Activated B cell treated with CpG ODN at 0.5 μM for 24 hours (primary cell): ENCODE measurements around the gene CCL2. TPM values are rescaled to one million over a fixed set of nuclear protein-coding genes. Genes with fewer than 3 reads are reported as not detected.

Experiments
- ATAC-seq: fragments of 200-7000 bp; cut with Tn5 transposase; one replicate; pipeline ENCODE4 v1.10.0; 2021; ENCODE audit warnings: low read depth, mild to moderate bottlenecking, moderate library complexity
- CTCF ChIA-PET: fragments of 350-600 bp; sonication (Branson Sonifier 250); formaldehyde crosslinking; loops from one replicate; lab custom pipeline; 2021; ENCODE audit warnings: antibody characterized with exemption; lab: Charles Lee
- POLR2A ChIA-PET: fragments of 350-600 bp; sonication (Branson Sonifier 250); formaldehyde crosslinking; loops from one replicate; lab custom pipeline; 2021; ENCODE audit warnings: antibody characterized with exemption; lab: Charles Lee
- DNase-seq: peaks from one replicate; pipeline ENCODE4 v3.0.0; 2022
- H3K27ac Mint-ChIP-seq: one replicate; pipeline ENCODE4 v1.8.0; 2020; ENCODE audit warnings: mixed read lengths
- H3K27me3 Mint-ChIP-seq: one replicate; pipeline ENCODE4 v1.8.0; 2021; ENCODE audit warnings: mixed read lengths
- H3K36me3 Mint-ChIP-seq: one replicate; pipeline ENCODE4 v1.8.0; 2021; ENCODE audit warnings: low read depth, mixed read lengths
- H3K4me1 Mint-ChIP-seq: one replicate; pipeline ENCODE4 v1.8.0; 2021; ENCODE audit warnings: mixed read lengths
- H3K4me3 Mint-ChIP-seq: one replicate; pipeline ENCODE4 v1.8.0; 2020; ENCODE audit warnings: mild to moderate bottlenecking, mixed read lengths
- H3K9me3 Mint-ChIP-seq: one replicate; pipeline ENCODE4 v1.8.0; 2020; ENCODE audit warnings: mixed read lengths
- intact Hi-C: fragments of 100-400 bp; cut with micrococcal nuclease; formaldehyde crosslinking; loops from one replicate; pipeline ENCODE4 v1.15.1; 2024
- total RNA-seq: library from RNA; stranded (reverse); gene quantifications from 2 replicates; pipeline ENCODE4 v1.2.3, GENCODE V29; 2022
- TF ChIP-seq, protein P1 (sequence below): fragments of 200-600 bp; IDR thresholded peaks from one replicate; pipeline ENCODE4 v1.8.0; 2022; ENCODE audit warnings: antibody characterized with exemption, mild to moderate bottlenecking

The CCL2 gene
- total RNA-seq, 1 donor from 2014 or later: 2.1 TPM

- intact Hi-C loops: no loop called here
- H3K4me1 Mint-ChIP-seq: no peaks in the 10 kb centered on the region
- TF ChIP-seq, protein P1, sequence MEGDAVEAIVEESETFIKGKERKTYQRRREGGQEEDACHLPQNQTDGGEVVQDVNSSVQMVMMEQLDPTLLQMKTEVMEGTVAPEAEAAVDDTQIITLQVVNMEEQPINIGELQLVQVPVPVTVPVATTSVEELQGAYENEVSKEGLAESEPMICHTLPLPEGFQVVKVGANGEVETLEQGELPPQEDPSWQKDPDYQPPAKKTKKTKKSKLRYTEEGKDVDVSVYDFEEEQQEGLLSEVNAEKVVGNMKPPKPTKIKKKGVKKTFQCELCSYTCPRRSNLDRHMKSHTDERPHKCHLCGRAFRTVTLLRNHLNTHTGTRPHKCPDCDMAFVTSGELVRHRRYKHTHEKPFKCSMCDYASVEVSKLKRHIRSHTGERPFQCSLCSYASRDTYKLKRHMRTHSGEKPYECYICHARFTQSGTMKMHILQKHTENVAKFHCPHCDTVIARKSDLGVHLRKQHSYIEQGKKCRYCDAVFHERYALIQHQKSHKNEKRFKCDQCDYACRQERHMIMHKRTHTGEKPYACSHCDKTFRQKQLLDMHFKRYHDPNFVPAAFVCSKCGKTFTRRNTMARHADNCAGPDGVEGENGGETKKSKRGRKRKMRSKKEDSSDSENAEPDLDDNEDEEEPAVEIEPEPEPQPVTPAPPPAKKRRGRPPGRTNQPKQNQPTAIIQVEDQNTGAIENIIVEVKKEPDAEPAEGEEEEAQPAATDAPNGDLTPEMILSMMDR: no peak
- peaks cover 41% of the 10 kb centered on the region for H3K27me3 Mint-ChIP-seq
- DNase-seq (no peak), ATAC-seq (no peak)
- no peak overlapping the region for H3K4me3 Mint-ChIP-seq
- no peaks in the 10 kb centered on the region for H3K9me3 Mint-ChIP-seq
- H3K27ac Mint-ChIP-seq: no peak overlapping the region
- H3K36me3 Mint-ChIP-seq: no peaks in the 10 kb centered on the region
- ChIA-PET CTCF (no interaction called here), POLR2A (no interaction called here)
Observed at GRCh38 chr17:34261568-34262337, 6.7 kb downstream of the CCL2 start.

GRCh38 chr17:34265711-34266110 is 10.6 kb downstream of the CCL2 start:
- Mint-ChIP-seq H3K36me3 (no peaks in the 10 kb centered on the region), H3K9me3 (no peaks in the 10 kb centered on the region), H3K4me1 (no peaks in the 10 kb centered on the region), H3K4me3 (no peak overlapping the region), H3K27ac (no peak overlapping the region), H3K27me3 (peaks cover 36% of the 10 kb centered on the region)
- no peak for DNase-seq
- intact Hi-C loops: no loop called here
- POLR2A ChIA-PET: no interaction called here
- CTCF ChIA-PET: no interaction called here
- TF ChIP-seq, protein P1: no peak
- no peak for ATAC-seq

DNA sequence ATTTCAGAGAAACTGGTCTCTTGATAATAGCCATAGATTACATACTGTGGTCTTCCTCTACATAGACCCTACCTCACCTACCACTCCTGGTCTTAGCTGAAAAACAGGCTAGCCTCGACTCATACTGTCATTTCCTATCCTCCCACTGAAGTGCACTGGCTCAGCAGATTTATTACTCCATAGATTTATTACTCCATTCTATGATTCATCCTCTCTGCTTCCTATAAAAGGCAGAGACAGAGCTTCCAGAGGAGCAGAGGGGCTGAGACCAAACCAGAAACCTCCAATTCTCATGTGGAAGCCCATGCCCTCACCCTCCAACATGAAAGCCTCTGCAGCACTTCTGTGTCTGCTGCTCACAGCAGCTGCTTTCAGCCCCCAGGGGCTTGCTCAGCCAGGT is 14.9 kb downstream of the CCL2 start, which contains the start of gene CCL7:
TSS of gene CCL7 (plus strand) at position 253 of the 400 bp plus-strand sequence. CDS start at position 323, 70 bp downstream.
- Mint-ChIP-seq H3K9me3 (no peaks in the 10 kb centered on the region), H3K36me3 (no peaks in the 10 kb centered on the region), H3K27me3 (peaks cover 49% of the 10 kb centered on the region), H3K4me3 (no peak within 1 kb of the TSS), H3K4me1 (no peaks in the 10 kb centered on the region), H3K27ac (no peak within 1 kb of the TSS)
- ChIA-PET POLR2A (no interaction called here), CTCF (no interaction called here)
- TF ChIP-seq, protein P1: no peak
- ATAC-seq: no peak
- DNase-seq: no peak
- intact Hi-C loops: no loop called here

DNA sequence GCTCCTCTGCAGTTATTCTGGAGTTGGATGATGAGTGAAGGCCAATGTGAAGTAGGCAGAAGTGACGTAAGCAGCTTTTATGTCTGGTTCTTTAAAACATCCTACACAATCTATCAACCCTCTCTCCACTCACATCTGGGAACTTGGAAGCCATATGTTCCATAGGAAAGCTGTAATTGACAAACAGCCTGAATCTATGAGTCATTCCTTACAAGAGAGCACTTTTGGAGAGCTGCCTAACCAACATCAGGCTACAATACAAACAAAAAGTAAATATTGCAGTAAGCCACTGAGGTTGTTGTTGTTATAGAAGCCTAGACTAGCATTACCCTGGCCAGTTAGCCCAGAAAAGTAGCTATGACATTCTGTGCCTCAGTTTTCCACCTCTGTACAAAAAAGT is 20.8 kb downstream of the CCL2 start:
- Mint-ChIP-seq H3K4me1 (no peaks in the 10 kb centered on the region), H3K9me3 (no peaks in the 10 kb centered on the region), H3K27me3 (peaks cover 46% of the 10 kb centered on the region), H3K27ac (no peak overlapping the region), H3K36me3 (no peaks in the 10 kb centered on the region), H3K4me3 (no peak overlapping the region)
- intact Hi-C loops: no loop called here
- CTCF ChIA-PET: no interaction called here
- TF ChIP-seq, protein P1: no peak
- POLR2A ChIA-PET: no interaction called here
- DNase-seq (no peak), ATAC-seq (no peak)

GRCh38 chr17:34276826-34277225 is 21.7 kb downstream of the CCL2 start:
- ATAC-seq (no peak), DNase-seq (no peak)
- H3K4me1 Mint-ChIP-seq: no peaks in the 10 kb centered on the region
- ChIA-PET POLR2A (no interaction called here), CTCF (no interaction called here)
- H3K9me3 Mint-ChIP-seq: no peaks in the 10 kb centered on the region
- TF ChIP-seq, protein P1: no peak
- no peak overlapping the region for H3K27ac Mint-ChIP-seq
- intact Hi-C loops: no loop called here
- H3K36me3 Mint-ChIP-seq: no peaks in the 10 kb centered on the region
- H3K4me3 Mint-ChIP-seq: no peak overlapping the region
- H3K27me3 Mint-ChIP-seq: peaks cover 44% of the 10 kb centered on the region
